Ishikawa (cell line): Measurements from ENCODE around the gene ARMC2.

Experiments used
- EGR1 ChIP-seq: IDR thresholded peaks from 2 replicates; pipeline ENCODE4 v1.6.1; 2012
- EP300 ChIP-seq: IDR thresholded peaks from 2 replicates; pipeline ENCODE4 v1.6.1; 2012; ENCODE audit warnings: borderline replicate concordance
- MAX ChIP-seq: IDR thresholded peaks from 2 replicates; pipeline ENCODE4 v1.6.1; 2012
- NFIC ChIP-seq: IDR thresholded peaks from 2 replicates; pipeline ENCODE4 v1.6.1; 2012
- RAD21 ChIP-seq: IDR thresholded peaks from 2 replicates; pipeline ENCODE4 v1.6.1; 2012; ENCODE audit warnings: low read depth
- REST ChIP-seq: IDR thresholded peaks from 2 replicates; pipeline ENCODE4 v1.6.1; 2012; ENCODE audit warnings: low read depth, mild to moderate bottlenecking
- TAF1 ChIP-seq: IDR thresholded peaks from 2 replicates; pipeline ENCODE4 v1.6.1; 2012; ENCODE audit warnings: low read depth, mild to moderate bottlenecking

GRCh38 chr6:108928650-108929049, 80.4 kb downstream of the ARMC2 start:
- TF ChIP-seq MAX (no peak), NFIC (no peak), RAD21 (no peak), EGR1 (no peak), REST (no peak), TAF1 (no peak), EP300 (no peak)
